ENCODE measurements around the gene MYOCD.

MYOCD gene

DNA sequence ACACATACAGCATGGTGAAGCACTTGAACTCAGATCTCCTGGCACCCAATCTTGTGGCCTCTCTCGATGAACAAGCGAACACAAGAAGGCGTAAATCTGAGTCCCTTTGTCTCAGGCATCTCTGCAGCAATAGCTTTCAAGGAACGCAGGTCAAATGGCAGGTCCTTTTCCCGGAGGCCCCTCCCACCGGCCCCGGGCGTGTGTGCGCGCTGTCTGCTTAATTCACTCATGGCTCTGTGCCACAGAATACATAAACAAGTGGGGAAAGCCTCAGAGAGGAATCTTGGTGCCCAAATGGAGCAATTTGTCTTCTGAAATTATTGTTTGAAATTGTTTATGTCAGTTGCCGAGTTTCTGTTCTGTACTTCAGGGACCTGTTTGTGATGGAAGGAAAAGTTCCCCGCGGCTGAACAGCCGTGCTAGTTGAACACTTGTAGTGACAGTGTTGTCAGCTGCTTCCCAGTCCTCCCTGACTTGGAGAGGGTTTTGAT, 14.8 kb downstream of the MYOCD start:
- Histone ChIP-seq H3K9me2 (replicated peaks; ENCODE audit: low read depth, low read length) (no peaks in the 10 kb centered on the region), H2AFZ (ENCODE audit: low read length) (no peak overlapping the region), H3K9ac (ENCODE audit: low read depth, low read length, poor library complexity, severe bottlenecking) (no peak overlapping the region), H3F3A (ENCODE audit: low read depth) (no peaks in the 10 kb centered on the region), H3K79me2 (ENCODE audit: insufficient read depth, low read length) (no peaks in the 10 kb centered on the region), H3K9me3 (ENCODE audit: insufficient read depth, low read depth, low read length) (no peaks in the 10 kb centered on the region; the same call in 1 of the 2 replicates), H3K4me3 (ENCODE audit: low read length, poor library complexity, severe bottlenecking) (no peak overlapping the region), H4K20me1 (ENCODE audit: insufficient read depth, low read length, poor library complexity, severe bottlenecking) (no peaks in the 10 kb centered on the region), H3K4me1 (ENCODE audit: insufficient read depth, low read length, poor library complexity, severe bottlenecking) (no peaks in the 10 kb centered on the region), H3K27me3 (ENCODE audit: insufficient read depth, low read length, poor library complexity, severe bottlenecking) (no peaks in the 10 kb centered on the region), H3K4me2 (ENCODE audit: low read depth, low read length, poor library complexity, severe bottlenecking) (no peak overlapping the region), H3K36me3 (ENCODE audit: insufficient read depth, low read length) (no peaks in the 10 kb centered on the region)
- TF ChIP-seq CTCF (conservative IDR thresholded peaks at IDR 0.05; ENCODE audit: low read length), result no peak
- no peak for TF ChIP-seq EZH2phosphoT487 (IDR thresholded peaks at IDR 0.05; ENCODE audit: borderline replicate concordance)

- no peaks in the 10 kb centered on the region for H3K9me2 ChIP-seq (replicated peaks; ENCODE audit: low read depth, low read length)
- H3K36me3 ChIP-seq (ENCODE audit: insufficient read depth, low read length), result no peaks in the 10 kb centered on the region
- H3K79me2 ChIP-seq (ENCODE audit: insufficient read depth, low read length), result no peaks in the 10 kb centered on the region
- H3K4me3 ChIP-seq (ENCODE audit: low read length, poor library complexity, severe bottlenecking), result no peak overlapping the region
- TF ChIP-seq EZH2phosphoT487 (IDR thresholded peaks at IDR 0.05; ENCODE audit: borderline replicate concordance), result no peak
- no peak for TF ChIP-seq CTCF (conservative IDR thresholded peaks at IDR 0.05; ENCODE audit: low read length)
- no peak overlapping the region for H3K4me2 ChIP-seq (ENCODE audit: low read depth, low read length, poor library complexity, severe bottlenecking)
- H4K20me1 ChIP-seq (ENCODE audit: insufficient read depth, low read length, poor library complexity, severe bottlenecking), result no peaks in the 10 kb centered on the region
- no peaks in the 10 kb centered on the region; the same call in 1 of the 2 replicates for H3K9me3 ChIP-seq (ENCODE audit: insufficient read depth, low read depth, low read length)
- H2AFZ ChIP-seq (ENCODE audit: low read length), result no peak overlapping the region
- H3K4me1 ChIP-seq (ENCODE audit: insufficient read depth, low read length, poor library complexity, severe bottlenecking), result no peaks in the 10 kb centered on the region
- no peaks in the 10 kb centered on the region for H3K27me3 ChIP-seq (ENCODE audit: insufficient read depth, low read length, poor library complexity, severe bottlenecking)
- no peak overlapping the region for H3K9ac ChIP-seq (ENCODE audit: low read depth, low read length, poor library complexity, severe bottlenecking)
- no peaks in the 10 kb centered on the region for H3F3A ChIP-seq (ENCODE audit: low read depth)
Observed at GRCh38 chr17:12680993-12681392, 15.3 kb downstream of the MYOCD start.

- H3K79me2 ChIP-seq (ENCODE audit: insufficient read depth, low read length), result no peaks in the 10 kb centered on the region
- H3K9ac ChIP-seq (ENCODE audit: low read depth, low read length, poor library complexity, severe bottlenecking), result no peak overlapping the region
- H3K36me3 ChIP-seq (ENCODE audit: insufficient read depth, low read length), result no peaks in the 10 kb centered on the region
- TF ChIP-seq EZH2phosphoT487 (IDR thresholded peaks at IDR 0.05; ENCODE audit: borderline replicate concordance), result no peak
- TF ChIP-seq CTCF (conservative IDR thresholded peaks at IDR 0.05; ENCODE audit: low read length), result no peak
- no peaks in the 10 kb centered on the region for H4K20me1 ChIP-seq (ENCODE audit: insufficient read depth, low read length, poor library complexity, severe bottlenecking)
- no peaks in the 10 kb centered on the region; the same call in 1 of the 2 replicates for H3K9me3 ChIP-seq (ENCODE audit: insufficient read depth, low read depth, low read length)
- no peak overlapping the region for H3K4me3 ChIP-seq (ENCODE audit: low read length, poor library complexity, severe bottlenecking)
- no peak overlapping the region for H3K4me2 ChIP-seq (ENCODE audit: low read depth, low read length, poor library complexity, severe bottlenecking)
- H3K4me1 ChIP-seq (ENCODE audit: insufficient read depth, low read length, poor library complexity, severe bottlenecking), result no peaks in the 10 kb centered on the region
- no peaks in the 10 kb centered on the region for H3F3A ChIP-seq (ENCODE audit: low read depth)
- no peaks in the 10 kb centered on the region for H3K27me3 ChIP-seq (ENCODE audit: insufficient read depth, low read length, poor library complexity, severe bottlenecking)
- no peaks in the 10 kb centered on the region for H3K9me2 ChIP-seq (replicated peaks; ENCODE audit: low read depth, low read length)
- H2AFZ ChIP-seq (ENCODE audit: low read length), result no peak overlapping the region
Observed at GRCh38 chr17:12683299-12683698, 17.6 kb downstream of the MYOCD start.
